HL-60/S4 treated with phorbol 12-myristate 13-acetate at 8.2 ng/mL for 4 days and 3 days (cell line): ENCODE measurements around the gene PHLPP2.

Source experiments
- in situ Hi-C: fragments of 300-500 bp; cut with MboI; formaldehyde crosslinking; loops from 2 replicates; pipeline ENCODE4 v1.15.0; 2022; ENCODE audit warnings: low sequenced_read_pairs

PHLPP2 gene, protein sequence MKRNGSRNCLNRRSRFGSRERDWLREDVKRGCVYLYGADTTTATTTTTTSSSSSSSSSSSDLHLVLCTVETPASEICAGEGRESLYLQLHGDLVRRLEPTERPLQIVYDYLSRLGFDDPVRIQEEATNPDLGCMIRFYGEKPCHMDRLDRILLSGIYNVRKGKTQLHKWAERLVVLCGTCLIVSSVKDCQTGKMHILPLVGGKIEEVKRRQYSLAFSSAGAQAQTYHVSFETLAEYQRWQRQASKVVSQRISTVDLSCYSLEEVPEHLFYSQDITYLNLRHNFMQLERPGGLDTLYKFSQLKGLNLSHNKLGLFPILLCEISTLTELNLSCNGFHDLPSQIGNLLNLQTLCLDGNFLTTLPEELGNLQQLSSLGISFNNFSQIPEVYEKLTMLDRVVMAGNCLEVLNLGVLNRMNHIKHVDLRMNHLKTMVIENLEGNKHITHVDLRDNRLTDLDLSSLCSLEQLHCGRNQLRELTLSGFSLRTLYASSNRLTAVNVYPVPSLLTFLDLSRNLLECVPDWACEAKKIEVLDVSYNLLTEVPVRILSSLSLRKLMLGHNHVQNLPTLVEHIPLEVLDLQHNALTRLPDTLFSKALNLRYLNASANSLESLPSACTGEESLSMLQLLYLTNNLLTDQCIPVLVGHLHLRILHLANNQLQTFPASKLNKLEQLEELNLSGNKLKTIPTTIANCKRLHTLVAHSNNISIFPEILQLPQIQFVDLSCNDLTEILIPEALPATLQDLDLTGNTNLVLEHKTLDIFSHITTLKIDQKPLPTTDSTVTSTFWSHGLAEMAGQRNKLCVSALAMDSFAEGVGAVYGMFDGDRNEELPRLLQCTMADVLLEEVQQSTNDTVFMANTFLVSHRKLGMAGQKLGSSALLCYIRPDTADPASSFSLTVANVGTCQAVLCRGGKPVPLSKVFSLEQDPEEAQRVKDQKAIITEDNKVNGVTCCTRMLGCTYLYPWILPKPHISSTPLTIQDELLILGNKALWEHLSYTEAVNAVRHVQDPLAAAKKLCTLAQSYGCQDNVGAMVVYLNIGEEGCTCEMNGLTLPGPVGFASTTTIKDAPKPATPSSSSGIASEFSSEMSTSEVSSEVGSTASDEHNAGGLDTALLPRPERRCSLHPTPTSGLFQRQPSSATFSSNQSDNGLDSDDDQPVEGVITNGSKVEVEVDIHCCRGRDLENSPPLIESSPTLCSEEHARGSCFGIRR (N-terminal part only)

DNA sequence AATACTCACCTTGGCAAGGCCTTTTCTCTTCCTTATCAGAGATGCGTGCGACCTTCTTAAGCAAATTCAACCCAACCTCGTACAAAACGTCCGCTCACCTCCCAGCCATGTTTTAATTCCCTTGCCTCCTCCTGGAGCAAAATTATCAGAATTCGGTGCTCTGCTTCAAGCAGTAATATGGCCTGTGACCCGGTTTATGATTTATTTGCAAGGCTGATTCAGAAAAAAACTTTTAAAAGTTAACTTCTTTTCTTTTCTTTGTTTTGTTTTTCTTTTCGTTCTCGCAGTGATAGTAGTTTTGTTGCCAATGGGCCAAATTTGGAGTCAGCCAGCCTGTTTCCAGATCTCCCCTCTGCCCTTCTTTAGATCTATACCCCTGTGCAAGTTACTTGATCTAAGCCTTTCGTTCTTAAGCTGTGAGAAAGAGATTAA lies at the start of gene PHLPP2:
TSS of gene PHLPP2 (minus strand) at position 382 of the 432 bp plus-strand sequence. CDS start 9,906 bp downstream, outside the sequence.
- in situ Hi-C loops: no loop called here

DNA sequence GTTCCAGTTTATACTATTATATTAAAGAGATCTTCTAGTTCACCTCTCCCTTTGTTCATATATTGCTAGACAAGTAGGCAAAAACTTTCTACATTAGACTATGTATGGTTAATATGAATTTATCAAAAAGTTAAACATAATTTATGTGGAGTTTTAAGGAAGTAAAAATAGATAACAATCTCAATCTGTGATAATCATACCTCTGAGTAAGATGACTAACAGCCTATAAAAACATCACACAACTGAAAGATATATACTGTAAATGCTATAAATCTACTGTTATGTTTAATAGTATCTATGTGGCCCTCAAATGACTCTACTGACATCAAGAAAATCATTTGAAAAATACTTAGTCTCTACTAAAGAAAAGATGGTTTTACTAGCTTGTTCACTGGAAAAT lies 47.1 kb upstream of the PHLPP2 start:
- in situ Hi-C loops: loop anchor here (25.0 kb wide), 1 partner anchor 1634 kb away; no protein-coding TSS in a partner anchor

DNA sequence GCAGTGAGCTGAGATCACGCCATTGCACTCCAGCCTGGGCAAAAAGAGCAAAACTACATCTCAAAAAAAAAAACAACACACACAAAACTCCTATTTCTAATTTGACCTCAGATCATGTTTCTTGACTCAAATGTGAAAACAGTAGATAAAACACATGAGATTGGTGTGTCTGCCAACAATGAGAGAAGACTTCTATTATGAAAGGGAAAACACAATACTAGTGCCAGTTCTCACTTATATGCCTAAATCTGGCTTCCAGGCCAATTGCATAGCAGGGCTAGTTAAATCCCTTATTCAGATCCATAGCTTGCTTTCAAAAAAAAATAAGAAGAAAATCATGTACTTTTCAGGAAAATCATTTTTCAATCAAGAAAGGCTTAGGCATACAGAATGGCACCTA lies 44.7 kb upstream of the PHLPP2 start:
- in situ Hi-C loops: loop anchor here (25.0 kb wide), 1 partner anchor 1632 kb away; no protein-coding TSS in a partner anchor

DNA sequence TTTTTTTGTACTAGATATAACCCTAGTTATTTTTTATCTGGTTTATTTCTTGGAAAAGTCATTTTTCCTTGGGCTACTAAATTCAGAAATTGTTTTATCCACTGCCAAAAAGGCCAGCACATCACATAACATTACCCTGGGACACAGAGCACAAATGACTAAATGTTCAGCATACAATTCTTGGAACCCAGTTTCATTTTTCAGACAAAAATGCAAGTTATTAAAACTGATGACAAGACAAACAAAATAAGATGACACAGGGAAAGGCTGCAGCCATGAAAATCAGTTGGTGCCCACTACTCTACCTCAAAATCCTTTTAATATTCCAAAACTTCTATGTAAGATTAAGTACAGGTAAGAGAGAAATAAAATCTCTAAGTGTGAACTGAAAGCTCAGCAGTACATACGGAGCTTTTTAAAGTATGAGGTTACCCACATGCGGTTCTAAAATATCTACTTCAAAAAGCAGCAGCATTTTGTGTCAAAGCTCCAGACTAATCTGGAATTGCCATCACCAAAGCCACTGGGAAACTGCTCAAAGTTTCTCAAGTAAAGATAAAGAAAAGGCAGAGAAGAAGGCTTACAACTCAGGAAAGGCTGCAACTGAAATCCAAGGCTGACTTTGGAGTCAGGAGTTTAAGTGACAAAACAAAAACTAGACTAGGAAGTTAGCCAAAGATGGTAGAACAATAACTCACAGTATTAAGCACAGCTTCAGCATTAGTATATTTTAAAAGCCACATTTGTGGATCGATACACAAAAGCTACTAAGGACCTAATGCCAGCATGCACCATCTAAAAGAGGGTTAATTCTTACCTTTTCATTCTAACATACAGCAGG lies 42.8 kb upstream of the PHLPP2 start:
- in situ Hi-C loops: loop anchor here (25.0 kb wide), 1 partner anchor 1630 kb away; no protein-coding TSS in a partner anchor

DNA sequence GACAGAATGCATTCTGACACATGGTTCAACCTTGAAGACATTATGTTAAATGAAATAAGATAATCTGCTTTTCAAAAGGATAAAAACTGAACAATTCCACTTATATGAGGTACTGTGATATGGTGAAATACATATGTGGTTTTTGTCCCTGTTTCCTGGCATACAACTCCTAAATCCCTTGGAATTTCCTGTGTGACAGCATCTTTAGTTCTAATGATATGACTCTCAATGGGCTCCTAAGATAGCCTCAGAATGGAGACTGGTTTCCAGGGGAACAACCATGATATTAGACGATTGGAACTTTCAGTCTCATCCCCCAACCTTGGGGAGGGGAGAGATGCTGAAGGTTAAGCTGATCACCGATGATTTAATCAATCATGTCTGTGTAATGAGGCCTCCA lies 37.7 kb upstream of the PHLPP2 start:
- in situ Hi-C loops: loop anchor here (25.0 kb wide), 1 partner anchor 1625 kb away; no protein-coding TSS in a partner anchor

DNA sequence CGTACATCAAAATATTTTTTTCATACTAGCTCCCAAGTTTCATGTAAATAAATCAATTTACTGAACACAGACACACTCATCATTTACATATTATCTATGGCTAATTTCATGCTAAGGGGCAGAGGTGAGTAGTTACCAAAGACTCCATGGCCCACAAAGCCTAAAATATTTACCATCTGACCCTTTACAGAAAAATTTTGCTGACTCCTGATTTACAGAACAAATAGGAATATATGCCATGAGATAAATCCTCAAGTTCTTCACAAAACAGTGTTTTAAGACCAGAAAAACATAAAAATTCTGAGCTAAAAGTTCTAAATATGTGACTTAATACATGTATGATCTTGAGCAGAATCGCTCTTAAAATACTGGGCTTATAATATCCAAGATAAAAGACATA lies 36.6 kb upstream of the PHLPP2 start:
- in situ Hi-C loops: loop anchor here (25.0 kb wide), 1 partner anchor 1624 kb away; no protein-coding TSS in a partner anchor

DNA sequence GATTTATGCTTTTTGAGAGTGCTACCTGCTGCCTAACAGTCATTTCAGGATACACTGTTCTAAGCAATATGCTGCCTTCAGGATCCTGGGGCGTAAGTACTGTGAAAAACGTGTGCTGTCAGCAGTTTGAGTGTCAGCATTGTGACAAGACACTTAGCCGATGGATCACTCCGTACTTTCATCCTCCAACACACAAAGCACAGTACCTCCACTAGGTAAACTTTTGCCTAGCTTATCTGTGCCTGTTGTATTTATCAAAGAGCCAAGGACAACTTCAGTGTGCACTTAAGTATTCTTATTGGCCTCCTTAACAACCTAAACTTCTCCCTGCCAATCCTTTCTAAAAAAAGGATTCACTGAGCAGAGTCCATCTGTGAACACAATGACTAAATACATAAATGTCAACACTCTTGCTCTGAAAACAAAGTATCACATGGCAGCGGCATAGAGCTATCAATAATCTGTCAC lies 33.8 kb upstream of the PHLPP2 start:
- in situ Hi-C loops: loop anchor here (25.0 kb wide), 1 partner anchor 1621 kb away; no protein-coding TSS in a partner anchor

DNA sequence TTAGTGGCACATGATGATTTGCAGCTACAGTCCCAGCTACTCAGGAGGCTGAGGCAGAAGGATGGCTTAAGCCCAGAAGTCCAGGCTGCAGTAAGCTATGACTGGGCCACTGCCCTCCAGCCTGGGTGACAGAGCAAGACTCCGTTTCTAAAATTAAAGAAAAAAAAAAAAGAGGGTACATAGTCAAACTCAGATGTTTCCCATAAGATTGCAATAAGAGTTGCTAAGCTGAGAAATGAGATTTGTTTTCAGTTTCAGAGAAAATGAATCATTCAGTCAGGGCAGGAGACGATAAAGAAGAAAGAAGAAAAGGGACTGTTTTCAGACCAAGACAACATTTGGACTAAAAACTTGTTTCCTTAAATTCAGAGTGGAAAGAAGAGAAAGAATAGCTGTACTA lies 30.2 kb upstream of the PHLPP2 start:
- in situ Hi-C loops: loop anchor here (25.0 kb wide), 1 partner anchor 1617 kb away; no protein-coding TSS in a partner anchor

DNA sequence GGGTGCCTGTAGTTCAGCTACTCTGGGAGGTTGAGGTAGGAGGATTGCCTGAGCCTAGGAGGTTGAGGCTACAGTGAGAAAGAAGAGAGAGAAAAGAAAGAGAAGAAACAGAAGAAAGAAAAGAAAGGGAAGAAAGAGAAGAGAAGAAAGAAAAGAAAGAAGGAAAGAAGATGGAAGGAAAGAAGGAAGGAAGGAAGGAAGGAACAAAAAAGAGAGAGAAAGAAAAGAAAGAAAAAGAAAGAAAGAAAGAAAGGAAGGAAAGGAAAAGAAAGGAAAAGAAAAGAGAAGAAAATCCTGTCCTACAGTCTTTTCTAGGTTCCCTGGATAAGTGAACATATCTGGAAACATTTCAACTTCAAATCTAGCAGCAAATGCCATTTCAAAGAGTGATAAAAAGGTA lies 29.6 kb upstream of the PHLPP2 start:
- in situ Hi-C loops: loop anchor here (25.0 kb wide), 1 partner anchor 1617 kb away; no protein-coding TSS in a partner anchor

DNA sequence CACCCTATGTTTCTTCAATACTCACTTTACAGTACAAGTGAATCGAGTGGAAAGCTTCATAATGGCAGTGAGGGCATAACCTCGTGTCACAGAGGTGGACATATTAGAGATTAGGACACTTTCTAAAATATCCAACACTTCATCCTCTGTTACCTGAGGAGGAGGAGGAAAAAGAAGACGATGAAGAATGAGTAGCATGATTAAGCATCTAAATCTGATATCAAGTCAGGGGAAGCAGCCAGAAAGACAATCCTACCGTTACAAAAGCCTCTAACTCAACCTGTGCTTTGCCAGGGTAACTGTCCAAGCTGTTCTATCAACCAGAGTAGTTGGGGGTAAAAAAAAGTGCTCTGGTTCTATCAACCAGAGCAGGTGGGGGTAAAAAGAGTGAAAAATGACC lies 23.7 kb upstream of the PHLPP2 start:
- in situ Hi-C loops: no loop called here

DNA sequence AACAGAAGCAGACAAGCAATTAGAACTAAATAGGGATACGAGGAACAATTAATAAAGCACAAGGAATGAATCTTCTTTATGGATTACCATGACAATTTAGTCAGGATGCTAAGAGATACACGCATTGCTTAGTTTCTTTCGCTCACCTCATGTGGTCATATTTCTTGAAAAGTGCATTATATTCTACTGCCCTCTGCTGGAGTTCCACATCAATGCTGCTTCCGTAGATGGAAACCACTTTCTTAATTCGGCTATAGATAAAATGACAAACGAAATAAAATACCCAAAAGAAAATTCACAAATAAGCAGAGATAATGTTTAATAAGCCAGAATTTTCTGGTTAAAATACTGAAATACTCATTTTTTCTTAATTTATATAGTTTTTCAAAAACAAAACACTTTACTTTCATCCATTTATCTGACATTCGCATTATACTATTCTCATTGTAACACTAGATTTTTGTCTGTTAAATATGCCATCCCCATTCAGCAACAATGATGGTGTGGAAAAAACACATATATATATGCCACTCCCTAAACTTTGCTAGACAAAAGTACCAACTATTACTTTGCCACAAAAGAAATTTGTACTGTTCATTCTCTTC lies 22.0 kb upstream of the PHLPP2 start:
- in situ Hi-C loops: no loop called here

DNA sequence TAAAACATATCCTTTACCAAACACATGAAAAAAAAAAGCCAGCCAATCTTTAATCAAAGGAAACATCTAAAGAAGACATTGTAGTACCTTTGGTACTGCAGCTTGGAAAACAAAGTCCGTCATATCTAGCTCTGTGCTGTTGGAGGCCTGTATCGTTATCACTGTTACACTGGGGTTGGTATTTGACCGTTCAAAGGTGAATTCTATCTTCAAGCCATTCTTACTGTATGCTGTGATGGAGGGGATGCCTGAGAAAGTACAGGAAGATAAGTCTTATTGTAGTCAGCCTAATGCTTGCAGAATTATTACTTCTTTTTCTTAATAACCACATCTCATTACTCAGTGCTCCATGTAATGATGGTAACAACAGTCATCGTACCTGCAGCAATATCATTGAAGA lies 14.4 kb upstream of the PHLPP2 start:
- in situ Hi-C loops: no loop called here

DNA sequence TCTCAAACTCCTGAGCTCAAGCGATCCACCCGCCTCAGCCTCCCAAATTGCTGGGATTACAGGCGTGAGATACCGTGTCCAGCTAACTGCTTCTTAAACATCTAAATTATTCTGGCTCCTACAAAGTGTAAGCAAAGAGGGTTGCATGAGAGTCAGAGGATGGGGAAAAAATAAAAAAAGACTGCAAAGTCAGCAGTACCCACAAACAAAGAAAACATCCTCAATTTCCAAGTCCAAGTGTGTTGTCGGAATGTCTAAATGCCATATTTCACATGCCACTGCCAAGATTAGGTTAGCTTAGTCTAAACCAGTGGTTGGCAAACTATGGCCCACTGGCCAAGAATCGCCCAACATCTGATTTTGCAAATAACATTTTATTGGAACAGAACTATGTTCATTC lies 13.0 kb upstream of the PHLPP2 start:
- in situ Hi-C loops: no loop called here

DNA sequence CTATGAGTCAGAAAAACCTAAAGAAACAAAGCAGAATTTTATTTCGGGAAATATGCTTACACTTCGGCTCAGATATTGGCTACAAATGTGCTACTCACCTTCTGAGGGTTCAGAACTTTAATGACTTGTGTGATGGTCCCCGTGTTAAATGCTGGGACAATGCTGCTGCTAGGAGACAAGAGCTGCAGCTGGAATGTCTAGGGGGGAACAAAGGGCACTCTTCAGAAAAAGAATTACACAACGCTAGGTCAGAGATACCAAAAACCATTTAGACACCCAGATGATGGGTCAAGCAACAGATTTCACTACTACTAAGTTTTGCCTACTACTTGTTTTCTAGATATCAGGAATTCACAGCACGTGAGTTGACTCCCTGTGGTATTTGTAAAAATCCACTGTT lies 10.0 kb upstream of the PHLPP2 start:
- in situ Hi-C loops: no loop called here

DNA sequence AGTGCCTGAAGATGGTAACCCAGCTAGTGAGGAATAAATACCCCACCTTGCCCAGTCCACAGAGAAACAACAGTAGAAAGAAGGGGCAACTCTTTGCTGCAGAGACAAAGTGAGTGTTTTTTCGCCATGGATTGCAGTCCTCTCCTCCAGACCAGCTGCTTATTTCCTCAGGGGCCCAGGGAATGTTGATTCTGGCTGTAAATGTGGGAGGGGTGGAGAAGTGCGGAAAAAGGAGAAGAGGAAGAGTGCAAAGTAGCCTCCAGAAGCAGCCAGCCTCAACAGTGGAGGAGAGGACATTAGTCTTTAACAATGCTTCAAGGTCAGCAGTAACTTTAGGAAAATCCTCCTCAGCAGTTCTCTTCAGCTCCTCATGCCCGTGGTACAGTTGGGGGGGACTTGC lies 8.1 kb upstream of the PHLPP2 start:
- in situ Hi-C loops: no loop called here

DNA sequence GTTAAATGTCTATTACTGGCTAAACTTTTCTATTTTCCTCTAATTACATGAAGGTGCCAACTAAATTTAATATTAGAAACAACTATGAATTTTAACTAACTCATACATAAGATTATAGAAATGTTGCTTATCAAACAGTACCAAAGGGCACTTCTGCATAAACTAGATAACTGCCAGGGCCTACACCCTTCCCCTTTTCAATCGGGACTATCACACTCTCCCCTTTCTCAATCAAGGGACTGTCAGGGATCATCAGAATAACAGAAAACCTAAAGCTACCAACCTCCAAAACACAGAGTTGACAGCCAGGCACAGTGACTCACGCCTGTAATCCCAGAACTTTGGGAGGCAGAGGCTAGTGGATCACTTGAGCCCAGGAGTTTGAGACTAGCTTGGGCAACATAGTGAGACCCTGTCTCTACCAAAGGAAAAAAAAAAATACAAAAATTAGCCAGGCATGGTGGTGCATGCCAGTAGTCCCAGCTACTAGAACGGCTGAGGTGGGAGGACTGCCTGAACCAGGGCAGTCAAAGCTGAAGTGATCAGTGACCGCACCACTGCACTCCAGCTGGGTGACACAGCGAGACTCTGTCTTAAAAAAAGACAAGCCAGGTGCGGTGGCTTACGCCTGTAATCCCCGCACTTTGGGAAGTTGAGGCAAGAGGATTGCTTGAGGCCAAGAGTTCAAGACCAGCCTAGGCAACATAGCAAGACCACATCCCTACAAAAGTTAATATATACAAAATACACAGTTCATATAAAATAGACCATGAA lies 3.2 kb upstream of the PHLPP2 start:
- in situ Hi-C loops: no loop called here

DNA sequence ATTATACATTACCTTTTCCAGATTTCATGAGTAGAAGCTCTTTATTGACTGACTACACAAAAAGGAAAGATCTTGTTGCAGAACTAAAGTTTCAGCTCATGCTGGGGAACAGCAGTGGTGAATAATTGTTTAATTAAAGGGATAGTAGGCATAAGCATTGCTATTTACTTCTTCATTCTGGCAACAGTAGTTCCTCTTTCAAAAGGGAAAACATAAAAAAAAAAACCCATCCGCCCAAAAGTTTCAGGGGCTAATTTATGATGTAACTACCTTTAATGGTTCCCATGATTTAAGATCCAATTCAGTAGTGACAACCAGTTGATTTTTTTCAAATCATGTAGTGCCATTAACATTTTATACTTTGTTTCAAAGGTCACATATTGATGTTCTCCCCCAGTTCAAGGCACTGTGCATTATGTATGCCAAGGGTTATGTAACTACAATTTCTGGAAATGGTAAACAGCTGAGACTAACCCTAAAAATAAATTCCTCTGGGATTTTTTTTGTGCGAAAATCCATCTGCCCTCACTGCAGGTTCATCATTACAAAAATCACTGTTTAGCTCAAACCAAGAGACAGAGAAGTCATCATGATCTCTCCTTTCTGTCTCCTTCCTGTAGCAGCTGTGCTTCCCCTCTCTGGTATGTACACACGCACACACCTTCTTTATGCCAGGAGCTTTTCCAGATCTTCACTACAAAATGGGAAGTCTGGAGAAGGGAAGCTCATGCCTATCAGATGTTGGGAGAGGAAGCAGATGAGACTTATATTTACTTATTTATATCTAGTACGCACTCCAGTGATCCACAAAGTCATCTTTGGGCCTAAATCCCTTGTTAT lies 2.2 kb upstream of the PHLPP2 start:
- in situ Hi-C loops: no loop called here
